ENCODE data around the gene HOXD4. TPM values are rescaled to one million over a fixed set of nuclear protein-coding genes. Genes with fewer than 3 reads are reported as not detected.

HOXD4 gene
- total and polyA plus RNA-seq, 10 of the 15 experiments (the other 5 are each of a cell fraction or from before 2014, with no cell fraction given), result 0.07 TPM; not detected in 9

GRCh38 chr2:176123411-176124109 lies 27.8 kb upstream of the HOXD4 start:
- ChIA-PET RAD21 (ENCODE audit: unreplicated experiment) (no interaction called here), CTCF (interaction anchor here (2.1 kb wide), 1 partner anchor 528 kb away, joined by 7 read pairs; no protein-coding TSS in a partner anchor), POLR2A (no interaction called here), SMC1A (ENCODE audit: uncharacterized antibody, unreplicated experiment) (no interaction called here)
- TF ChIP-seq, protein P1, sequence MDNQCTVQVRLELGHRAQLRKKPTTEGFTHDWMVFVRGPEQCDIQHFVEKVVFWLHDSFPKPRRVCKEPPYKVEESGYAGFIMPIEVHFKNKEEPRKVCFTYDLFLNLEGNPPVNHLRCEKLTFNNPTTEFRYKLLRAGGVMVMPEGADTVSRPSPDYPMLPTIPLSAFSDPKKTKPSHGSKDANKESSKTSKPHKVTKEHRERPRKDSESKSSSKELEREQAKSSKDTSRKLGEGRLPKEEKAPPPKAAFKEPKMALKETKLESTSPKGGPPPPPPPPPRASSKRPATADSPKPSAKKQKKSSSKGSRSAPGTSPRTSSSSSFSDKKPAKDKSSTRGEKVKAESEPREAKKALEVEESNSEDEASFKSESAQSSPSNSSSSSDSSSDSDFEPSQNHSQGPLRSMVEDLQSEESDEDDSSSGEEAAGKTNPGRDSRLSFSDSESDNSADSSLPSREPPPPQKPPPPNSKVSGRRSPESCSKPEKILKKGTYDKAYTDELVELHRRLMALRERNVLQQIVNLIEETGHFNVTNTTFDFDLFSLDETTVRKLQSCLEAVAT (IDR thresholded peaks at IDR 0.05), result no peak
- TF ChIP-seq IRF3 (IDR thresholded peaks at IDR 0.05), result no peak
- TF ChIP-seq EP300 (IDR thresholded peaks at IDR 0.05; ENCODE audit: borderline replicate concordance in 1 of 2, control insufficient read depth in 1 of 2, low read depth in 2 of 2, low read length in 2 of 2), result no peak
- no peak for TF ChIP-seq PRDM15 (CRISPR knock-in tag; IDR thresholded peaks at IDR 0.05)
- no peak for TF ChIP-seq IKZF1 (conservative IDR thresholded peaks at IDR 0.05)
- no peak for TF ChIP-seq CUX1 (IDR thresholded peaks at IDR 0.05; ENCODE audit: insufficient replicate concordance, low read depth, low read length)
- TF ChIP-seq IKZF2 (IDR thresholded peaks at IDR 0.05), result no peak
- no peak for TF ChIP-seq GATAD2B (conservative IDR thresholded peaks at IDR 0.05; ENCODE audit: low read depth)
- H3K4me3 ChIP-seq, result no peak overlapping the region
- H3K4me2 ChIP-seq (ENCODE audit: control insufficient read depth, insufficient read depth), result no peak overlapping the region
- no peak overlapping the region for H3K27ac ChIP-seq (ENCODE audit: control insufficient read depth, insufficient read depth)
- H3K79me2 ChIP-seq (ENCODE audit: control insufficient read depth, insufficient read depth, low read length), result no peaks in the 10 kb centered on the region
- no peak overlapping the region for H3K9ac ChIP-seq (ENCODE audit: control insufficient read depth, insufficient read depth, low read length)
- DNase-seq (ENCODE audit: low read depth, low spot score) (no peak), FAIRE-seq (no peak), ATAC-seq (no peak)
- intact Hi-C loops (cut with micrococcal nuclease; ENCODE audit: unreplicated experiment) (no loop called here), in situ Hi-C loops (cut with MboI) (loop anchor here (10.0 kb wide), 1 partner anchor 701 kb away; no protein-coding TSS in a partner anchor)
- no TSS peak for BruUV-seq (replicated peaks)
- H2AFZ ChIP-seq (ENCODE audit: control insufficient read depth, low read depth, low read length), result no peak overlapping the region
- 29% methylated on average over 39 of the region's 40 CpGs for WGBS (ENCODE audit: insufficient coverage, insufficient replicate concordance, low lambda C conversion rate, missing lambda C conversion rate)
- H3K36me3 ChIP-seq (ENCODE audit: control insufficient read depth in 2 of 2, insufficient read depth in 2 of 2, low read length in 1 of 2), result no peaks in the 10 kb centered on the region
- peaks cover 8 to 29% of the 10 kb centered on the region in 2 experiments for H3K27me3 ChIP-seq (replicated peaks in 1 of 2; ENCODE audit: control insufficient read depth in 2 of 2, insufficient read depth in 2 of 2, low read length in 1 of 2)
- no peaks in the 10 kb centered on the region for H4K20me1 ChIP-seq (ENCODE audit: control insufficient read depth, insufficient read depth)
- peaks cover 1% of the 10 kb centered on the region; the same call in 2 of the 3 replicates for H3K9me3 ChIP-seq (replicated peaks; ENCODE audit: control insufficient read depth, insufficient read depth, low read length)
- no peaks in the 10 kb centered on the region for H3K4me1 ChIP-seq (ENCODE audit: control insufficient read depth, insufficient read depth, low read length)
